Fibroblast of skin of right biceps (primary cell): Measurements from ENCODE around the gene KHDRBS2.
A peak's percentile ranks its signal among the peaks of the same experiment; 100 is the strongest.

Experiments
- DNase-seq: peaks from one replicate; pipeline ENCODE4 v3.0.0-alpha.2; 2013

KHDRBS2 gene

DNA sequence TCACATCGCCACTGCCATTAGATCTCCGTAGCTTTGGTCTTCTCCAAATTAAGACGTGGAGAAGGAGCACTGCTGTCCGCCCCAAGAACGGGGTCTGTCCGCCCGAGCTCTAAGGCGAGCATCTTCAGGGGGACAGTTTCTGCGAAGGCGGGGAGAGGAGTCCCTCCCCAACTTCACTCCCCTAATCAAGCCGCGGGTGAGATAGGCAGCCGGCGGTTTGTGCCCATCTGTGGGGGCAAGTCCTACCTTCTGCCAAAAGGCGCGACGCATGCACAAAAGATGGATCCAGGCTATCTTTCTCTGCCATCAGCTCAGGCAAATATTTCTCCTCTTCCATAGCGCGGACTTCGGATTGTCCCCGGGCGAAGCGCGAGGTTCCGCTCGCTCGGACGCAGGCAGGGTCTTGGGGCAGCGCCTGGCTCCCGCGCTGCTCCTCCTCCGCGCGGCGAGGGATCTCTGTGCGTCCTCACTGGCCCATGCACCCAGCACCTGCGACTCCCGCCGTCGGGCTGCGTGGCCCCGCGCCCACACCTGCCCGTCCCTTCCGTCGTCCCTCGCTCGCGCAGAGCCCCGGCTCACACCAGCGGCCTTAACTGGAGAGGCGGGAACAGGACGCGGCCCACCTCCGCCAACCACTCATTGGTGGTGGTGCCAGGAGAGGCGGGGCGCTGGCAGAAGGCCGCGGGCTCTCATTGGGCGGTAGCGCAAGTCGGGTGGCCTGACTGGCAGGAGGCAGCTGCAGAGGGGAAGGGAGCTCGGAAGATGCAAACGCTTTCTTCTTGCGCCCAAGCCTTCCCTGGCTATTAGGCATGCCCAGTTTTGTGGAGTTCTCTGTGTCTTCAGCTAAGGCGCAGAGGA is at the start of gene KHDRBS2:
KHDRBS2 (minus strand) TSS at position 614 of the 858 bp plus-strand sequence.
- DNase-seq, result peak; percentile 0

DNA sequence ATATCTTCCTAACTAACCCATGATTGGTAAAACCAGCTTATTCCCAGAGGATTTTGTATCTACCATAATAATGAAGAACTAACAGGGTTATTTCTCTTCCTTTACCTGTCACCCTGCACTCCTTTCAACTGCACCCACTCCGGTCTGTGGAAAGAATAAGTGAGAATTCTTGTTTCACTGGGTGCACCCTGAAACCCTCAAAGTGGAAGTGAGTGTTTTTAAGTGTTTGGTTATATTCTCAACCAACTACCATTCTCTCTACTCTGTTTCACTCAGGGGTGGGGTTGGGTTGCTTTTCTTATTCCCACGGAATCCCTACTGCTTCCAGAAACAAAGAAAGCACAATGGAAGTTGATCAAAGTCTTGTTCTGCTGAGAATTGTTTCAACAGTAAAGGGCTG is 42.6 kb upstream of the KHDRBS2 start:
- no peak for DNase-seq

DNA sequence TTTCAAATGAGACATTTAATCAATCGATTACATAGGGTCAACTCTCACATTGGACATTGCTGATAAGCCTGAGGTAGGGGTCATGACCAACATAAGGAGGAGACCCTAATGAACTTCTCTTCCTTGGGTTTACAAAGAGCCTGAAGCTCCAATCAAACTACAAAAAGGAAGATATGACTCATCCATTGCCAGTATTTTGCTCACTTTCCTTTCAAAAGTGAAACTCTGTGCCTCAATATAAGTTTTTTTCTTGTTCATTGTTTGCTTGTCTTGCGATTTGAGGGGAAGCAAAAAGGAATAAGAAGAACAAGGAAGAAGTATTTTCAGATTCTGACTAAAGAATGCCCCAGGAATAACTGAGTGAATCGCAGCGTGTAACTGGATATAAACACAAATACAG is 38.8 kb upstream of the KHDRBS2 start:
- no peak for DNase-seq

DNA sequence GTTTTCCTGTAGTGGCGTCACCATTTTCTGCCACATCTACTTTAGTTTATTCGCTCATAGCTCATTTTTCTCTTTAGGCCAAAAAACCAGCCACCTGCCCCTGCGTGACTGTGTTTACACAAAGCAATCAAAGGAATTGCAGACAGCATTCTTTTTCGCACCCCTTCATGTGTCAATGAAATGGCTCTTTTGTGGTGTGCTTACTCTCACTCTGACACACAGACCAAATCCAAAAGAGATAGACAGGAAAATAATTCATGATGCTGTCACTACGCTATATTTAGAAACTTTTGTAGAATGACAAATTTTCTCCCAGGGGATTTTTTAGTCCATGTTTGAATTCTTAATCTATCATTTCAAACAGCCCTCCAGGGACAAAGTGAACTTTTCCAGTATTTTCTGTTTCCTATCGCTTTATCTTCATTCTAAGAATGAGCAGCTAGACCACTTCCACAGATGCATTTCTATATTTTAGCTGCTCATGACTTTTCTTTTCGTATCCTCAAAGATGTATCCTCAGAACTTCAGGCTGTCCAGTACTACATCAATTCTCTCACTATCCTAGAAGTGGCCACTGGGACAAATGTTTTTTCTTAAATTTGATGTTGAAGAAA is 37.9 kb upstream of the KHDRBS2 start:
- no peak for DNase-seq

DNA sequence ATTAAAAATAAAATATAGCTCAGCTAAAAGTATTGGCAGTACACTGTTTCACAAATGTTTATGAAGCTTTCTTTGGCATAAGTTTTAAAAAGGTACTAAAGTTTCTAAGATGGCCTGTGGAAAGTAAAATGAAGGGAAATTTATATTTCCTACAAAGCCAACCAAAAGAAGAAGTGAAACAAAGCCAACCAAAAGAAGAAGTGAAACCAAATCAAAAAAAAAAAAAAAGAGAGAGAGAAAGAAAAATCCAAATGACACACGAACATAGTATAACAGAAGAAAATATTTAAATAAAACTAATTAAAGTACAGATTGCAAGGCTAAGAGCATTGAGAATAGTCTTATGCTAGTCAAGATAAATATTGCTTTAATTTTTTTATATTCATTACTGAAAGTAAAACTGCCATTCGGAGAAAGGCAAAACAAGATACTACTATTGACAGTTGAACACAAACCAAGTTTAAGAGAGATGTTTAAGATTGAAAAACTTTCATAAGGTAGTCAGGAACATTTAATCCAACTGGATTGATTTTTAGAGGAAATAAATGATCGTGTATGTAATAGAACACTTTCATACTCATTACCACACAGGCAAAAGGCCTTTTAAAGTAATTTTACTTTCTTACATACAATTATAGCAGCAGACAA is 12.8 kb upstream of the KHDRBS2 start:
- no peak for DNase-seq

DNA sequence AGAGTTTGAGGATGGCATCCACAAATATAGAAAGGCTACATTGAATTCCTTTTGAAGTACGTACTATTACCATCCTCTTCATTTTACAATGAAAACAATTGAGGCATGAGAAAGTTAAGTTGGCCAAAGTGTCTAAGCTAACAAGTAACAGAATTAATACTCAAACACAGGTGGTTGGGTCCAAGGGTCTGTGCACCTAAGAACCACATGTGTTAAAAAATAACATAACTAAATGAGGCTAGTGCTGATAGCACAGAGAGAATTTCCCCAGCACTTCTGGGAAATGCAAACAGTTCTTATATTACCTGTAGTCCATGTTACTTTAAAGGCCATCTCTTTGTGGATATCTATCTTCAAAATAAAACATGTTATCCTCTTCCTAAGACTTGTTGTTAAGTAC is 10.5 kb upstream of the KHDRBS2 start:
- no peak for DNase-seq

DNA sequence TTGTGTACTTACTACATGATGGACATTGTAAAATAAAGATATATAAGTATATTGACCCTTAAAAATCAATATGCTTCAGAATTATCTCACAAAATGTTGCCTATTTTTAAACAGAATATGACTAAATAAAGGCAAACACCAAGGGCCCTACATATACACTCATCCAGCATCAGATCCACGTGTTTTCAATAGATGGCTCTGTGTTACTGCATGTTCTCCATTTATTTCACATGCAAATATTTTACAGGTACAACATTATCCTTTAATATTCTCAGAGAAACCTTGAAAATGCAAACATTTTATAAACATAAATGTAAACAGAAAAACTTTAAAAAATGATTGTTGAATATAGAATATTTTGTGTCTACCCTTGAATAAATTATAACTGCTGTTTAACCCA is 2.9 kb upstream of the KHDRBS2 start:
- DNase-seq, result no peak

DNA sequence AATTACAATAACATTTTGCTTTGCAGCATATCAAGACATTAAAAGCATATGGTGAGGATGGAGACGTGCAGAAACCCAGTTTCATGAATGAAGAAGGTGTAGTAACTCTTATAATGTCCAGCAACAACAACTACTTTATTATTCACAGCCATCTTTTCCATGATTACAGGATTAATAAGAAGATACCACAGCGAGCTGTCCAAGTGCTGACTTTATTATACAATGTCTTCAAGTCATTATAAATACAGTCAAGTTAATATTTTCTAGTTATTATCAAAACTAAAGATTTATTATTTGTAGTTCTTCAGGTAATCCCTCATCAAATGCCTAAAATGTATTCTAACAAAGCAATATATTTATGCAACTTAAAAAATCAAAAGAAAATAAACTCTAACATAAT is 2.5 kb upstream of the KHDRBS2 start:
- DNase-seq, result no peak

DNA sequence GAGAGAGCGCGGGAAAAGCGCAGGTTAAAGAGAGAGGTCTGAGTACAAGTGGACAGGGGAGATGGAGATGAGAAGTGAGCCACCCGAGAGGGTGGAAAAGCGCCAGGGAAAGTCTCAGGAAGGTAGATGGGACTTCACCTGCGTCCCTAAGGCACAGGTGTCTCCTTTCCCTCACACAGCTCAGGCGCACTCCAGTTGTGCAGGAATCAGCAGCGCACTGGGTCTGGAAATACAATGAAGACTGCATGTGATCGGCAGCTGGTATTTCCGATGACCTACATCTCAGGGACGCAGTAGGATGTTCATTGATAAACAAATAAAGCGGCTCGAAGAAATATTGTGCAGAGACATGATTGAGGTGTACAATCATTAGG is 432 bp upstream of the KHDRBS2 start:
- DNase-seq, result no peak

DNA sequence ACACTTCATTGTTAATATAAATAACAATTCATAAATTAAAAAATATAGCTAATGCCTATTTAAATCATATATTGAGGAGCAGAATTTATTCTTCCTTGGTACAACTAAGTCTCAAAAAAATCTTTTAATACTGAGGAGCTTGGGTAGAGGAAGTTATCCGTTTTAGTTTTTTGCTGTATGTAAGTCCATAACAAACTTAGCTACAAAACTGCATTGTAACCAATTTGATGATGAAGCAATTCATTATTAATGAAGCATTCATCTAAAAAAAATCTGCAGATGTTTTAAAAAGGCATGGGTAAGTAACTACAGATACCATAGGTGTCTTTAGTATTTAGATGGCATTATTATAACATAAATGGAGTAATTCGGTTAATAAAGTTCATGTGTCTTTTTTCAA is 1.3 kb downstream of the KHDRBS2 start:
- no peak for DNase-seq

DNA sequence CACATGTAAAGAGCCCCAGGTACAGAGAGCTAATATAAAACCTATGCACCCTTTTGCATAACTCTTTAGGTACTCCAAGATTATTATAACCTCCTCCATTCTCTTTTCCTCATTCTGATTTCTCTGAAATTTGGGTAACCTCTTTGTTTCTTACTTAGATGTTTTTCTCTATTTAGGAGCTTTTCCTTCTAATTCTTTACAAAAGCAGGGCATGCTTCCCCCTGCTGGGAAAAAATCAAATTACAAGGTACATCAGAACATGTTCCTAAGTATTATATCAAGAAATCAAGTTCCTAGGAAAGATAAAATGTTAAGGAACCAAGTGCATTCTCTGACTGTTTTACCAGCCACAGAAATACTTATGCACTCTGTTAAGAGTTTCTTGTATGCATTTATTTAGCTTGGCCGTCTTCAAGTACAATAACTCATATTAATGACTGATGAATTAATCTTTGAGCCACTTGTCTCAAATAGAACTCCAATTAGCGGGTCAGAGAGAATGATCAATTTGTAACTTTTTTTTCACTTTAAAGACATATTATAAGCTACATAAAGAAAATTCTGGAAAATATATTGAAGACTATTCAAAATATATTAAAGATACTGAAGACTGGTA is 2.1 kb downstream of the KHDRBS2 start:
- peak; percentile 2 for DNase-seq

DNA sequence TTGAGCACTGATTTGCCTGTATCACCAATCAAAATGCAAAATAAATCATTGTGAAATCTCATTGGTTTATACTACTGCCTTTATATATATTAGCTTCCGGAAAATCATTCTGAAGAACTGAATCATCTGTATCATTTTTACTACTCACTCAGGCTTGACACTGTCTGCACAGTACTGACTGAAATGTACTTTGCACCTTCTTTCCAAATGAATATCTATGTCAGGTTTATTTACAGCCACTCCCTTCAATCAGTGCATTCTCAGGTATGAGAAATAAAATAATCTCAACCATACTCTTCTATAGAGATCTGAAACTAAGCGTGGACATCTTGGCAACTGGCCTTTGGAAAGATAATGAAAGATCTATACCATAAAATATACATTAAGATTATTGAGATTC is 2.7 kb downstream of the KHDRBS2 start:
- DNase-seq, result no peak

DNA sequence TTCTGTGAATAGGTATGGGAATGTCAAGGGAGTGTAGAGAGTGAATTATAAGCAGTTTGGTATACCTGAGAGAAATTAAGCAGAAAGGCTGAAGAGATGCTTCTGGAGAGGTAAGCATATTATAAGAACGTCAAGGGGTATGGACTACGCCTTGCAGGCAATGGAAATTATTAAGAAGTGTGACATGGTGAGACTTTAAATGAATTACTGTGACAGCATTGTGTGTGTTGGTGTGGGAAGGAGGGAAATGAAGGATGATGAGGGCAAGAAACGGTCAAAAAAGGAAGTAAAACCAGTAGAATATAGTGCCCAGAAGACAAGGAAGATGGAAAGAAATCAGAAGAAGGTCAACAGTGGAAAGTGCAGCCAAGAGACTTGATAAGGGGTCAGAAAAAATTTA is 5.9 kb downstream of the KHDRBS2 start:
- no peak for DNase-seq

DNA sequence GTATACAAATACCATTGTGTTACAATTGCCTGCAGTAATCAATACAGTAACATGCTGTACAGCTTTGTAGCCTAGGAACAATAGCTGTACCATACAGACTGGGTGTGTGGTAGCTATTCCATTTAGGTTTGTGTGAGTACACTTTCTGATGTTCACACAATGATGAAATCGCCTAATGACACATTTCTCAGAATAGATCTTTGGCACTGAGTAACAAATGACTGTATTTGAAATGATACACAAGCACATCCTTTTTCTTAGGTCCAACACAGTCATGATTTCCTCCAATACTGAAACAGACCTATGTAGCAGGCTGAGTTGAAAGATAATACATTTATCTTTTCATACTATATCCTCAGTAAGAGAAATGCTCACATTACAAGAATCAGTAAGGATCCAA is 13.9 kb downstream of the KHDRBS2 start:
- no peak for DNase-seq

DNA sequence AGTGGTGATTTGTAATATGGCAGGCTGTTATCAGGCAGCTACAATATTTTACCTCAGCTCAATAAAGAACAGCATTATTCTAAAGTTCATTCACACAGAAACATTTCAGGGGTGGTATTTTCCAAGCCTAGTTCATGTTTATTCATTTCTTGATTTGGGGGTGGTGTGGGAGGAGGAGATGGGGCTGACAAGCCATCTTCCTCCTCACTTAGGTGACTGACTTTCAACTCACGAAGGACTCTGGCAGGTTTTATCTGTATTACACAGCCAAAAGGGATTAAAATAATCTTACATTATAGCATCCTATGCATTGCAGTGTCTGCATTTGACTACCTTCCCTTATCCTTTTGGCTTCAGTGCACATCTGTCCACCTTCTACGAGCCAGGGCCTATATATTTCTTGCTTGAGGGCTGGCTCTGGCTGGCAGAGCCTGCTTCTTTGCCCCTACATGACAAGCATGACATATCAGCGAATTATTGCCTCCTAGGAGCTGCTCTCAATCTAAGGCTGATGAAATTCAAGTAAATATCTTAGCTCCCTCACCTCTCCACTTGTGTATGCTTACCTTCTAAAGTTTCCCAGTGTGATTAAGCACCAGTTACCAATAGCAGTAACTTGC is 20.0 kb downstream of the KHDRBS2 start:
- no peak for DNase-seq

DNA sequence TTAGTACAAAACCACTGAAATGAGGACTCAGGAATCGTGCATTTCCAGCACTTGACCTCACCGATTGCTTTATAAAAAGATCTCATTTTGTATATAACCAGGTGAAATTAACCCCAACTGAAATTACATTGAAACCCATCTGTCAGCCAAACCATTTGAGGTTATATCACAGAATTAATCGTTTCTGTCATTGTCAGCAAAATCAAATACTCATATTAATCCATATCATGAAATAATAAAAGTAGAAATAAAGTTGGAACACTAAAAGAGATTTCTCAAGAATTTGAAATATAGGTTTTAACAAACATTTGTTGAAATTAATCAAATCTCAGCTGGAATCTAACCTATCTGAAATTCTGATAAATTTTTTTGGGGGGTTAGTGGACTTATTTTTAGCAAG is 23.7 kb downstream of the KHDRBS2 start:
- no peak for DNase-seq

DNA sequence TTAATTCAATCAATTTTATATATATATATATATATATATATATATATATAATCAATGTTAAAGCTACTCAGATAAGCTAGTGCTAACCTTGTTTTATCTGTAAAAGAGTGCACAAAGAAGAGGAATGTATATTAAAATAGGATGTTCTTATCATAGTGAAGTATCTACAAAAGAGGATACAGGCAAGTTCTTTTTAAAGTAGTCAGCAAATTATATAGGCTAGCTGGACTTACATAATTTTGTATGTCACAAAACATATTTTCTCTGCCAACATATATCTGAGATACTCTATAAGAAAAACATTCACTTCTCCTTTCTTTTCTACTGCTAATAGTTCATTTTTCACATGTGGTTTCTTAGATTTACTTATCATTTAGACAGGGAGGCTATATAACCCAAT is 39.9 kb downstream of the KHDRBS2 start:
- DNase-seq, result no peak

DNA sequence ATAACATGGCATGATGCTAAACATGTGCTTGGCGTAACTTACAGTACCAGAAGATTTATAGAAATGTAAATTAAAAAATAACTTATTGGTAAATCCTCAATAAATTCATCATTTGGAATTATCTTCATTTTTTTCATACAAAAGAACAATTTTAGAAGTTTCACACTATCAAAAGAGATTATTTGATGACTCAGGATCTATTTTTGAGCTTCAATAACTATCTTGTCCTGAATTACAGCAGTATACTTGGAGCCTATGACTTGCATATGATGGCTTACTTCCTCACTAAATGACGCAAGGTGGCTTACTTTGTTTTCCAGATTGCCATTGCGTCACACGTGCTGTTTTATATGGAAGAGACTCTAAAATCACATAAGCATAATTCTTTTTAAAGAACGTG is 49.2 kb downstream of the KHDRBS2 start:
- DNase-seq, result no peak

DNA sequence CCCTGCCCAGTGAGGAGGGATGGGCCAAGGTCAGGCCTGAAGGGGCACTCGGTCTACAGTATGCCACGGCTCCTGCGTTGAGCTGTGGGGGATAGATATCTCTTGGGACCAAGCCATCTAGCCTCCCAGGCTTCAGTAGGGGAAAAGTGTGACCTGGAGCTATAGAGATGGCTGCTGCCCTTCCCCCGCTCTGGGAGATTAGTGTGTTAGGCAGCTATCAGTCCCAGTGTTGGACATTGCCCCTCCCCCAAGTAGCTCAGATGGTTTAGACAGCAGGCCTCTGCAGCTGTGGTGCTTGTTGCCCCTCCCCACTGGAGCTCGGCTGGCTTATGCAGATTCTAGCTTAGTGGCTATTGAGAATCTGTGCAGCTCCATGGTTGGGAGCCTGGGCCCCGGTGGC is 56.8 kb downstream of the KHDRBS2 start:
- no peak for DNase-seq

DNA sequence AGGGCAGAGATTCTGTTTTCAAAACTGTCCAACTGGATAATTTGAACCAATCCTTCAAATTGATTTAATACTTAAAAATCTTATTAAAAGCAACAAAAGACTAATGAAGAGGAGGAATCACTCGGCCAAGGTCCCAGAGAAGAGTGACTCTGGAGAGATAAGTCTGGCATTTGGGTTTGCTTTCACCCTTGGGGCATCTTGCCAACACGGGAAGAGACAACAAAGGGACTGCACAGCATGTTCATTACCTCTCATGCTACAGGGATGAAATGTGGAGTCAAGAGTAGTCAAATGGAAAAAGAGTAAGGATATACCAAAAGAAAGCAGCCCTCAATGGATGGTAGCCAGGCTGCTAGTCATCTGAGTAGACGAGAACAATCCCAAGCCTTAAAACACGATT is 68.2 kb downstream of the KHDRBS2 start:
- DNase-seq, result no peak

DNA sequence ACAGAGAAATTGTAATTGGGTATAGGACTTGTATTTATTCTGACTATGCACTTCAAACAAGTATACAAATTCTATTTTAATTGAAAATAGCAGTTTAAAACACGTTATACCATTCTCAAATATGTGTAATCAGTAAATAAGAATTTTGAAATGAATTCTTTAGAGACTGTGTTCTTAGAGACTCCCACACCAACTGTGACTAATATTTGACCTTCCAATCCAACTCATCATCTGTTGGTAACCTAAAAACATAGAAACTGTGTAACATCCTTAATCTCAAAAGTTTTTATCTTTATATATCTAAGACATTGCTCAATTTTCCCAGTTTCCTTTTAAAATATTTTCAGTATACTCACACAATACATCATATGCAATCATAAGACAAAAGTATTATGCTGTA is 83.9 kb downstream of the KHDRBS2 start:
- DNase-seq, result no peak

DNA sequence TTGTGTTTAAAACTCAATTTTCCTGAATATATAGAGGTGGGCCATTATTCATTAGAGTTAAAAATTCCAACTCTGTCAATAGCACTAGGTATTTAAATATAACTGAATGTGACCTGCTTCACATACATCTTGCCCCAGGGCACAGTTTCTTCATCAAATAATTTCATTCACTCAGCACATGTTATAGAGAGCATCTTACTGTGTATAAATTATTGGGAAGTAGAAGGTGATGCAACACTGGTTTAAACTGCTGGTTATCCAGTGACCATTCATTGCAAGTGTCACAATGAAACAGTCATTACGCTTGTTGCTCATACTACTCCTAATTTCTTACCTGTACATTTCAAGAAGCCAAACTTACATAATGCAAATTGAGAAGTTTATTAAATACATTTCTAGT is 93.4 kb downstream of the KHDRBS2 start:
- DNase-seq, result no peak

DNA sequence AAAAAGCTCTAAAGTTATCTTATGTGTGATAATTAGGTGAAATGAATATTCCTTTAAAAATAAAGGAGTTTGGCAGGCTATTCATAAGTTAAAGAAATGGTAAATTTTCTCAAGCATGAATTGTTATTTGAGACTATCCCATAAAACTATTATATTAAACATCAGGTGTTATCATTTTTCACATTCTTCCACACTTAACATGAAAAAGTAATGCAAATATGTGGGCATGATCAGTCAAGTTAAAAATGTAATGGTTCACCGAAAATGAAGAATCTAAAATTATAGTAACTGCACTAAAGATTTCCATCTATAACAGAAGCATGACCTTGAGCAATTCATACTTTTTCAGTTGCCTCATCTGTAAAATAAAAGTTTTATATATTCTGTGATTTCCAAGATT is 110.8 kb downstream of the KHDRBS2 start:
- DNase-seq, result no peak
